CD14-positive monocyte (primary cell): ENCODE measurements around the gene PARS2. TPM values are rescaled to one million over a fixed set of nuclear protein-coding genes. Genes with fewer than 3 reads are reported as not detected.

ENCODE experiments used
- DNase-seq, 3 donors: peaks; one replicate each; pipeline ENCODE4 v3.0.0-alpha.2; 2011 to 2022
- H2AFZ ChIP-seq: 2 replicates; pipeline ENCODE4 v1.6.0; 2012; ENCODE audit warnings: mild to moderate bottlenecking, low read depth, low read length, inconsistent platforms; ENCODE audit not compliant: insufficient read depth, poor library complexity, severe bottlenecking
- H3K27ac ChIP-seq, 2 donors: 1 replicate in 1 of 2; 2 replicates in 1 of 2; pipeline ENCODE4 v1.5.1; 2012 to 2013; ENCODE audit warnings: low read length in 2 of 2, control low read depth in 1 of 2, inconsistent platforms in 1 of 2, low read depth in 1 of 2, mild to moderate bottlenecking in 1 of 2
- H3K27me3 ChIP-seq, 2 donors: one replicate each; pipeline versions ENCODE4 v1.6.0 to v1.6.1; 2011 to 2013; ENCODE audit warnings: low read length in 2 of 2; ENCODE audit not compliant: control insufficient read depth in 2 of 2, insufficient read depth in 2 of 2
- H3K36me3 ChIP-seq, 2 donors: replicated peaks in 1 of 2; 1 replicate in 1 of 2; 2 replicates in 1 of 2; pipeline versions ENCODE4 v1.5.1 to v1.6.1; 2012 to 2013; ENCODE audit warnings: low read length in 2 of 2, control low read depth in 1 of 2, inconsistent platforms in 1 of 2, mild to moderate bottlenecking in 1 of 2; ENCODE audit not compliant: insufficient read depth in 2 of 2, control insufficient read depth in 1 of 2
- H3K4me1 ChIP-seq, 2 donors: 1 replicate in 1 of 2; 2 replicates in 1 of 2; pipeline versions ENCODE4 v1.5.1 to v1.6.1; 2012 to 2013; ENCODE audit warnings: low read length in 2 of 2, control low read depth in 1 of 2, inconsistent platforms in 1 of 2, mild to moderate bottlenecking in 1 of 2, moderate library complexity in 1 of 2; ENCODE audit not compliant: insufficient read depth in 2 of 2, control insufficient read depth in 1 of 2
- H3K4me2 ChIP-seq: replicated peaks from 2 replicates; pipeline ENCODE3; 2012; ENCODE audit warnings: low read length, moderate library complexity, mild to moderate bottlenecking; ENCODE audit not compliant: poor library complexity, severe bottlenecking; ENCODE audit errors: extremely low read depth
- H3K4me3 ChIP-seq, 3 experiments: fragments of 200-600 bp in 1 of 3; sonication (generic) in 1 of 3; replicated peaks in 1 of 3; 1 replicate in 2 of 3; 2 replicates in 1 of 3; pipeline ENCODE4 v1.5.1; 2011 to 2013; ENCODE audit warnings: low read length in 3 of 3, mild to moderate bottlenecking in 3 of 3, control low read depth in 2 of 3, low read depth in 2 of 3, inconsistent platforms in 1 of 3, moderate library complexity in 1 of 3
- H3K79me2 ChIP-seq: 2 replicates; pipeline ENCODE4 v1.6.0; 2012; ENCODE audit warnings: mild to moderate bottlenecking, control low read depth, inconsistent platforms, low read length, moderate library complexity; ENCODE audit not compliant: insufficient read depth
- H3K9ac ChIP-seq: 2 replicates; pipeline ENCODE4 v1.6.0; 2017; ENCODE audit warnings: low read length, mild to moderate bottlenecking; ENCODE audit not compliant: insufficient read depth, poor library complexity, severe bottlenecking
- H3K9me3 ChIP-seq, 2 donors: replicated peaks in 1 of 2; 1 replicate in 1 of 2; 2 replicates in 1 of 2; pipeline versions ENCODE4 v1.5.1 to v1.6.1; 2012 to 2013; ENCODE audit warnings: low read length in 2 of 2, control low read depth in 1 of 2; ENCODE audit not compliant: control insufficient read depth in 1 of 2, insufficient read depth in 1 of 2
- H4K20me1 ChIP-seq: 2 replicates; pipeline ENCODE4 v1.6.0; 2012; ENCODE audit warnings: mild to moderate bottlenecking, low read length, control low read depth, moderate library complexity; ENCODE audit not compliant: insufficient read depth
- H3K27ac Mint-ChIP-seq, 7 donors: one replicate each; pipeline ENCODE4 v1.8.0; 2020; ENCODE audit warnings: mild to moderate bottlenecking in 7 of 7, mixed read lengths in 7 of 7, moderate library complexity in 6 of 7, inconsistent platforms in 2 of 7
- H3K27me3 Mint-ChIP-seq, 3 donors: one replicate each; pipeline ENCODE4 v1.8.0; 2021 to 2022; ENCODE audit warnings: low read depth in 3 of 3, mild to moderate bottlenecking in 3 of 3, mixed read lengths in 3 of 3, moderate library complexity in 3 of 3, inconsistent platforms in 1 of 3
- H3K36me3 Mint-ChIP-seq, 2 donors: one replicate each; pipeline ENCODE4 v1.8.0; 2020; ENCODE audit warnings: mixed read lengths in 2 of 2, inconsistent platforms in 1 of 2, mild to moderate bottlenecking in 1 of 2
- H3K4me1 Mint-ChIP-seq: one replicate; pipeline ENCODE4 v1.8.0; 2020; ENCODE audit warnings: mild to moderate bottlenecking, mixed read lengths
- H3K4me3 Mint-ChIP-seq, 2 donors: one replicate each; pipeline ENCODE4 v1.8.0; 2020; ENCODE audit warnings: mild to moderate bottlenecking in 2 of 2, mixed read lengths in 2 of 2, moderate library complexity in 1 of 2
- H3K9me3 Mint-ChIP-seq, 7 donors: one replicate each; pipeline ENCODE4 v1.8.0; 2020 to 2022; ENCODE audit warnings: mixed read lengths in 7 of 7, mild to moderate bottlenecking in 6 of 7, moderate library complexity in 6 of 7, inconsistent platforms in 2 of 7
- CTCF ChIP-seq: fragments of 200-600 bp; IDR thresholded peaks from one replicate; pipeline ENCODE4 v1.8.0; 2022; ENCODE audit warnings: antibody characterized with exemption, mild to moderate bottlenecking
- WGBS: methylation state at CpG from one replicate; pipeline ENCODE4 v1.1.5; 2013; ENCODE audit warnings: missing lambda C conversion rate; ENCODE audit not compliant: insufficient coverage; 5-methylcytosine and 5-hydroxymethylcytosine counted together
- intact Hi-C, 2 donors: fragments of 100-400 bp; cut with micrococcal nuclease; formaldehyde crosslinking; loops; one replicate each; pipeline versions ENCODE4 v1.15.0 to v1.15.1; 2023
- polyA plus RNA-seq, 3 donors: library from polyadenylated mRNA; depleted of rRNA in 1 of 3; unstranded in 2 of 3; stranded (reverse) in 1 of 3; fragments of 300-500 nt in 2 of 3; fragments of >200 nt in 1 of 3; fragmentation: Illumina TruSeq in 2 of 3; gene quantifications; 1 replicate in 2 of 3; 2 replicates in 1 of 3; pipeline ENCODE4 v1.2.3, GENCODE V29; 2012 to 2021

The PARS2 gene
- polyA plus RNA-seq, 3 donors: 0.73 to 1.2 (median 0.92) TPM

GRCh38 chr1:54744696-54745095 lies 19.6 kb downstream of the PARS2 start:
- intact Hi-C loops: no loop called here
- Histone ChIP-seq H3K27ac (no peak overlapping the region), H3K79me2 (no peaks in the 10 kb centered on the region), H3K9ac (no peak overlapping the region), H3K4me3 (no peak overlapping the region), H3K27me3 (no peaks in the 10 kb centered on the region), H3K9me3 (no peaks in the 10 kb centered on the region), H4K20me1 (no peaks in the 10 kb centered on the region), H3K36me3 (peaks cover 32 to 48% of the 10 kb centered on the region in 2 donors), H2AFZ (no peak overlapping the region), H3K4me2 (no peak overlapping the region), H3K4me1 (no peaks in the 10 kb centered on the region)
- WGBS: 100% methylated on average over 2 of the region's 3 CpGs
- Mint-ChIP-seq H3K27ac (no peak overlapping the region), H3K9me3 (no peaks in the 10 kb centered on the region), H3K27me3 (peaks cover 0 to 4% (median 1%) of the 10 kb centered on the region in 3 donors), H3K36me3 (peaks cover 31 to 55% of the 10 kb centered on the region in 2 donors), H3K4me1 (no peaks in the 10 kb centered on the region), H3K4me3 (no peak overlapping the region)
- no peak for TF ChIP-seq CTCF
- DNase-seq: no peak

- 100% methylated on average over 2 of the region's 12 CpGs for WGBS
- Histone ChIP-seq H3K4me2 (no peak overlapping the region), H3K4me3 (no peak overlapping the region), H3K36me3 (peaks cover 42 to 58% of the 10 kb centered on the region in 2 donors), H3K79me2 (no peaks in the 10 kb centered on the region), H3K9ac (no peak overlapping the region), H4K20me1 (no peaks in the 10 kb centered on the region), H3K9me3 (no peaks in the 10 kb centered on the region), H2AFZ (no peak overlapping the region), H3K4me1 (no peaks in the 10 kb centered on the region), H3K27me3 (no peaks in the 10 kb centered on the region), H3K27ac (no peak overlapping the region)
- Mint-ChIP-seq H3K4me3 (no peak overlapping the region), H3K9me3 (no peaks in the 10 kb centered on the region), H3K27ac (peak overlapping the region in 3 of 7 donors; percentile 19 to 62 (median 37)), H3K36me3 (peaks cover 38 to 66% of the 10 kb centered on the region in 2 donors), H3K27me3 (peaks cover 0 to 2% (median 1%) of the 10 kb centered on the region in 3 donors), H3K4me1 (no peaks in the 10 kb centered on the region)
- intact Hi-C loops: no loop called here
- TF ChIP-seq CTCF: no peak
- DNase-seq: no peak
Measured at GRCh38 chr1:54743416-54744226, 20.7 kb downstream of the PARS2 start.
